DMS53 treated with DMSO at 0.1 percent for 48 hours (cell line): ENCODE measurements around the gene GP1BB.

Experiments used
- DNase-seq: peaks from one replicate; lab custom pipeline; 2025; ENCODE audit not compliant: unreplicated experiment; lab: John Stamatoyannopoulos, UW

The GP1BB gene

DNA sequence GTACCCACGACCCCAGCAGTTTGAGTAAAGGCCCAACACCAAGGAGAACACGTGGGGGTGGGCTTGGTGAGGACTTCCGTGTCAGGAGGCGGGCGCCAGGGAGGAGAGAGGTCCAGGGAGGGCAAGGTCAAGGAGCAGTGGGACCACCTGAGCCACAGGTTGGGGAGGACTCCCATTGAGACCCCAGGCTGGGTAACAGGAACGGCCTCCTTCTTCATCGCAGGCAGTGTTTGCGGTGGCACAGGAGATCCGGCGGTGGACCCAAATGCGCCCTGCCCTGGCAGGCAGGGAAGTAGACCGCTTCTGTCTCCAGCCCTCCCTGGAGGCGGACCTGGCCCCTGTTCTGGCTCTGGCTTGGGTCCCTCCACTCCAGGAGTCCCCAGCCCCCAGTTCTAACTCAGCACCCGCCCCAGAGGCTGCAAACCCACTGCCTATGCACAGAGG, 31.4 kb downstream of the GP1BB start:
- no peak for DNase-seq

DNA sequence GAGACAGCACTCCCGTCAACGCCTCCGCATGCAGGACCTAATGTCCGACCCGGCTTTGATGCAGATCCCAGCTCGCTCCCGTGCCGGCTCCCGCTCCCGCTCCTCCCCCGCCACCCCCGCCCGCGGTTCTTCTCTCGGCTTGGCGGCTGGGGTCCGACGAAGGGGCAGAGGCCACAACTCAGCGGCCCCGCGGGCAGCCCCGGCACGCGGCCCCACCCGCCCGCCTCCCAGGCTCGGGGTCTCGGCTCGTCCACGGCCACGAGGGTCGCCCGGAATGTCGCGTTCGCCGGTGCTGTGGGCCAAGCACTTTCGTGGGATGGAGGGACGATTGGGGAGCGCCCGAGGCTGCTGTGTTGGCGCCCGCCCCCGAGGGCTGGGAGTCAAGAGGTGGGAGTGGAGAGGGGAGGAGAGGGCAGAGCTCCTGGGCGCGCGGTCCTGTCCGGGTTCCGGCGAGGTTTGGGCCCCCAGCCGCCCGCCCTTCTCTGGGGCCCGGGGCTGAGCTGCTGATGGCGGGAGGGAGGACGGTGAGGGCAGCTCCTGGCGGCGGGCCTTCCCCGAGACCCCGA, 31.9 kb downstream of the GP1BB start:
- DNase-seq, result no peak

DNA sequence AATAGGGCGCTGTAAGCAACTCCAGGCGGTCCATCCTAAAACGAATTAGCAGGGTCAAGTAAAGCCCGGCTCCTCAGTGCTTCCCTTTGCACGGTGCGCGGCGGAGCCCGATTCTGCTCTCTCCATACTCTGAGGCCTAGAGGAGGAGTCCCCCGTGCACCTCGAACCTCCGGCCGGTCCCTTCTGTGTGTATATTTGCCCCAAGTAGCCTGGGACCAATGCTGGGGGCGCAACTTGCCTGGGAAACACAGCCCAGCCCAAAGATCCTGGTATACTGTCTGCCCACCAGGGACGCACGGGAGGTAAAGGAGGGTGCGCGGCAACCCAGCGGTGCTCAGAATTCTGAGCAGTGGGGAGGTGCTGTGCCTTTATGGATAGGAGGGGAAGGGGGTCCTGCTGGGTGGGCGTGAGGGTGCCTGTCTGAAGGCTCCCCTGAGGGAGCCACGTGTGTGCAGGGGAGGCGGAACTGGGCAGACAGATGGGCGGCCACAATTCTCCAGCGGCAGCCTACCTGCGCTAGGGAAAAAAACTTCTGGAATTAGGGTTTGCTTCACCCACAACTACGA, 32.5 kb downstream of the GP1BB start:
- no peak for DNase-seq

DNA sequence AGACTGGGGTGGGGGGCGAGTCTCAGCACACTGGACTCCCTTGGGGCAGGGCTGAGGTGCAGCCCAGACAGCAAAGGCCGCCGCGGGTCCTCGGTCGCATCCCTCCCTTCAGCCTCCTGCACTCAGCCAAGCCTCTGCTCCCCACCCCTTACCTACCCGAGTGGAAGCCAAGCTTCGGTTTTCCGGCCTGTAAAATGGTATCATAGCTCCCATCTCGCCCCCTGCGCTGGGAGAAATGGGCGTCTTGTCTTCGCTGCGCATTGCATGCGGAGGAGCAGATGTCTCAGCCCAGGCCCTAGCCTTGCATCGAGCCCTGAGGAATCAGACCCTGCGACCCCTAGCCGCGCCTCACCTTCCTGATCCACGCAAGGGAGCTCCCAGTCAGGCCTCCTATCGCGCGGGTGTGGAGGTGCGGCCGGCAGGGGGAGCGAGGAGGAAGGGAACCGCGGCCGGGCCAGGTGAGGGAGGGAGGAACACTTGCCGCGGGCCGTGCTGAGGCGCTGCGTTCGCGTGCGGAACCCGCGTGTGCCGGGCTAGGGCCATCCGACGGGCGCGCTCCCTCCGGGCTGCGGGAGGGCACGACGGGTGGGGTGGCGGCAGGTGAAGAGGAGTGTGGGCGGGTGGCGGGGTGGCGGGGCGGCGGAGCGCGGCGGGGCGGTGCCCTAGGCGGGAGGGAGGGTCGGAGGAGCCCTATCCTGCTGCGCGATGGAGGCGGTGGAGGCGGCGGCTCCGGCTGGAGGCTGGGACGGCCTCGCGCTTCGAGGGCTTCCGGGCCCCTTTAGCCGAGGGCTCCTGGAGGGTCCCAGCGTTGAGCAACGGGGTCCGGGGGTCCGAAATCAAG, 33.2 kb downstream of the GP1BB start:
- DNase-seq, result no peak

DNA sequence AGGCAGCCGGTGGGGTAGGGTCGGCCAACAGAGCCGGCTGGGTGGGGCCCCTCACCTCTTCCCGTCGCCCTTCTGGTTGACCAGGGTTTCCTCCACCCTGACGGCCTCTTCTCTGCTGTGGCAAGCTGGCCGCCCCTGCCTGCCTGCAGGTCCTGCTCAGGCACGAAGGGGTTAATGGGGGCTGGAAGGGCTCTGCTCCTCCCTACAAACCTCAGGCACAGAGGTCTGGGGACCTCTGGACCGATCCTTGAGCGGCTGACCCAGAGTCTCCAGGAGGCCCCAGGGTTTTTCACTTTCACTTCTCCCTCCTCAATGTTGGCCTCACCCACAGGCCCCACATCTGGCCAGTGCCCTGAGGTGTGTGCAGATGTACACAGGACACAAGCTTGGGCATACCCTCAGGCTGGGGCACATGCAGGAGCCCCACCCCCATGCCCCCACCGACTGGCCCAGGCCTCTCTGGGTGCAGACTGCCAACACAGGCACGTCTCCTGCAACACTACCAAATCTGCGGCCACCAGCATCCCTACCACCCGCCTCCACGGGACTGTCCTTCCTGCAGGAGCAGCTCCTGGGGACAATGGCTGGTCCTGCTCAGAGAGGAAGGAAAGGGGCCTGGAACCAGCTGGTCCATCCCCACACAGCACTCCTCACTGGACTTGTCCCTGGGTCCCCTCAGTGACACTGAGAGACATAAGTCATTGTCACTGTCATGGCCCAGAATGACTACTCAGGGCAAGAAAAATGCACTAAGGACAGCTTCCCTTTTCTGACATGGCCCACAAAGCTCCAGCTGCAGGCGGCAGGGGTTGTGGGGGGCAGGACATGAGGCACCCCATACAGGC, 34.0 kb downstream of the GP1BB start:
- no peak for DNase-seq

DNA sequence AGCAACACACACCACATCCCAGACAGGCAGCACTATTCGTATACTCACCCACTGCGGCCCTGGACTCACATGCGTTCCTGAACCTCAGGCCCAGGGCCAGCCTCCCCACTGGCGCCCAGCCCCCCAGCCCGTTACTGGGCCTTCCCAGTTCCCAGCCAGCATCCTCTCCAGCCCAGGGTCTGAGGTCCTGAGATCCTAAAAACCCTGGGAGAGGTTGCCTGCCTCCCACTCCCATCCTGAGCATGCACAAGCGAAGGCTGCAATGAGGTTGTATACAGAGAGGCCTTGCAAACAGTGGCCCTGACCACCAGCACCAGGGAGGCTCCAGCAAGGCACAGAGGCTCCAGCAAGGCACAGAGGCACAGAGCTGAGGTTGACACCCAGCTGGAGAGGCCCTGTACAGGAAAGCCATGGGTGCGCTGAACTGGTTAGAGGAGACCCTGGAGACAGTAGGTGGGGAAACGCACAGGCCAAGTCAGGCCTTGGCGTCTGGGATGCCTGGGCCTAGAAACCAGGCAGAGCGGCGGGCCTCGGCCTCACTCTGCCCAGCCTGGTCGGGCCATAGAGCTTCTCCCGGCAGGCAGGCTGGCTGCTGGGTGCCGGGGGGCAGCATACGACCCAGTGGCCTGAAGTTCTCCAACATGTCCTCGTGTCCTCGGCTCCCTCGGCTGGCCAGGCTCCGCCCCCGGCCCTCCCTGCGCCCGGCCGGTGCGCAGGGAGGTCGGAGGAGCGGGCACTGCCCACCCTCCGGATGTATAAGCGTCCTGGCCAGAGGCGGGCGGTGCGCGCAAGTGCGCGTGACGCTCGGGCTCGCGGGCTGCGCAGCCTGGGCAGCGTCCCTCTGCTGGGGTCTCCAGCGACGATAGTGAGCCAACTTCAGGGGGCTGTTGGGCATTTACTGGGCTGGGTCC, 34.9 kb downstream of the GP1BB start:
- DNase-seq, result no peak

DNA sequence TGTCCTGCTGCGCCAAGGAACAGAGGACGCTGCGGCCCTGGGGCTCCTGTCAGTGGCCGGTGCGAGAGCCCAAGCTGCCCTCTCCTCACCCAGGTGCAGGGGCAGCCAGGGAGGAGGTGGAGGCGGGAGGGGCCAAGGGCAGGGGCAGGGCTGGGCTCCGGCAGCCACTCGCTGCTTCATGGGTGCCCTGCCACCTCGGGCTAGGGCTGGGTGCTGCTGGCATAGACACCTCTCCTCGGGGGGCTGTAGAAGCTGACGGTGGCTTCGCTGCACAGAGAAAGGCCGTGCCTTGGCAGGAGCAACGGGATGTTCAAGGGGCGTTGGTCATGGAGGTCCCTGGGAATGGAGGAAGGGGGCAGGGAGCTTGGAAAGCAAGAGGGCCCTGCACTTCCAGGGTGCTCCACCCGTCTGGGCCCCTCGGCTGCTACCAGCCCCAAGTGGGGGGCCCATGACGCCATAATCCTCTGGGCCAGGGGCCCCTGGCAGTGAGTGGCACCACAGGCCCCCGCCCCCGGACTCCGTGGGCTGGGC, 35.6 kb downstream of the GP1BB start:
- no peak for DNase-seq

DNA sequence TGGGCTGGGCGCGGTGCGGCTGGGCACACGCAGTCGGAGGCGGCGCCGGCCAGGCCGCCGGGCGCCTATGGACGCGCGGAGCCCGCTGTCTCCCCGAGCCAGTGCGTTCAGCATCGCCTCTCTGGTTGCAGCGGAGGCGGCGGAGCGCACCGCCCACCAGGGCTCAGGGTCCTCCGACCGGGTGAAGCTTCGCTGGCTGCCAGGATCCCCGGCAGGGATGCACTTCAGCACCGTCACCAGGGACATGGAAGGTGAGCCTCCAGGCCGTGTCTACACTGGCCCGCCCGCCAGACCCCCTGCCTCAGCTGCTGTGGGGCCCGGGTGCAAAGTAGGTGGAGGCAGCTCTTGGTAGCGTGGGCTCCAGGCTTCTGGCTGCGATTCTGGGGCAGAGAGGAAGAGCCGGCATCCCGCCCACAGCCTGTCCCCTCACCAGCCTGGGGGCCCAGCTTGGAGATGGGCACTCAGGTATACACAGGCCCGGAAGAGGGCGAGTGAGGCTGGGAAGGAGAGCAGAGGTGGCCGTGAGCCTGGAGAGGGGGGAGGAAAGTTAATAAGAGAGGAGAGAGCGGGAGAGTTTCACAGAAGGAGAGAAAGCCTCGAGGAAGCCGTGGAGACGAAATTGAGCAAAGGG, 36.2 kb downstream of the GP1BB start:
- DNase-seq, result no peak

DNA sequence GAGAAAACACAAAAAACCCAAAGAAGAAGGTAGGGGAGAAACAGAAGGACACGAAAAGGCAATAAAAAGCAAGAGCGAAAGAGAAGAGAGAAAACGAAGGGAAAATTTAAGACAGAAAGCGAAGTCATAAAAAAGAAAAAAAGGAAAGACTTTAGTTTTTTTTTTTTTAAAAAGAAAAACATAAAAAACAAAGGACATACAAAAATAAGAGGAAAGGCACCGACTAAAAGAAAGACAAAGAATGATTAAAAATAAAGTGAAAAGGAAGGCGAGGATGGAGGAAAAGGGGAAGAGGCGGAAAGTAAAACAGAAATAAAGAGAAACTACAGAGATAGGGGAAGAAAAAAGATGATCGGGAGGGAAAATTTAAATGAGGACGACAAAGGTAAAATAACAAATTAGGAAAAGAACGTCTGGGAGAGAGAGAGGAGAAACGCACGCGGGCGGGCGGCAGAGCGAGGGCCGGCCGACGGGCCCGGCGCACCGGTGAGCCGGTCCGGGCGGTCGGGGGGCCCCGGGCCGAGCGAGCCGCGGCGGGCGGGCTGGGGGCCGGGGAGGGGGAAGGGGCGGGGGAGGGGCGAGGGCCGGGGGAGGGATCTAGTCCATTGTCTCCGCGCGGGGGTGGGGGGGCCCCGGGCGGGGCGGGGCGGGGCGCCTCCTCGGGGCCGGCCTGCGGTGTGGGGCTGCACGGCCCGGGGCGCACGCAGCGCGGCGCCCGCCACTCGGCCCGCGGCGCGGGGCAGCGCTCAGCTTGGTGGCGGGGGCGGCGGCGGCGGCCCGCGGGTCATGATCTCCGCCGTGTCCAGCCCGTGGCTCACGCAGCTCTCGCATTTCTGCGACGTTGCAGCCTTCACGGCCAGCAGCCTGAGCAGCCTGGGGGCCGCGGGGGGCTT, 37.0 kb downstream of the GP1BB start, which contains the start of gene TBX1:
TSS of gene TBX1 (plus strand) at position 721 of the 893 bp plus-strand sequence. CDS start at position 787, 66 bp downstream.
- DNase-seq, result no peak

DNA sequence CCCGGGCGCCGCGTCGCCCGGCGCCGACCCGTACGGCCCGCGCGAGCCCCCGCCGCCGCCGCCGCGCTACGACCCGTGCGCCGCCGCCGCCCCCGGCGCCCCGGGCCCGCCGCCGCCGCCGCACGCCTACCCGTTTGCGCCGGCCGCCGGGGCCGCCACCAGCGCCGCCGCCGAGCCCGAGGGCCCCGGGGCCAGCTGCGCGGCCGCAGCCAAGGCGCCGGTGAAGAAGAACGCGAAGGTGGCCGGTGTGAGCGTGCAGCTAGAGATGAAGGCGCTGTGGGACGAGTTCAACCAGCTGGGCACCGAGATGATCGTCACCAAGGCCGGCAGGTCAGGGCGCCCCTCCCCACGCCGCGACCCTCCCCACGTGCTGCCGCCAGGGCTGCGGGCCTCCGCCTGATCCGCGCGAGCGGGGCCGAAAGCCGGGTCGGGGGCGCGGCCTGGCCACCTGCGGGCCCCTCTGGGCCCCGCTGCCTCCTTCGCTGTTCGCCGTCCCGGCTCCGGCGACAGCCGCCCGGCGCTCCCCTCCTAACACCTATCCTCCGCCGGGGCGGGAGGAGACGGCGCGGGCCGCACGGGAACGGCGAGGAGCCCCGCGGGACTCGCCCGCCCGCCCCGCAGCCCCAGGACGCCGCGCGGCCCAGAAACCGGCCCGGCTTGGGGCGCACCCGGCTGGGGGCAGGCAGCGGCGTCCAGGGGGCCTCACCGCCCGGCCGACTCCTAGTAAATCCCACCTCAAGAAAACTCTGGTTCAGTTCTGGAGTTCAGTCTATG, 37.8 kb downstream of the GP1BB start:
- DNase-seq, result no peak

DNA sequence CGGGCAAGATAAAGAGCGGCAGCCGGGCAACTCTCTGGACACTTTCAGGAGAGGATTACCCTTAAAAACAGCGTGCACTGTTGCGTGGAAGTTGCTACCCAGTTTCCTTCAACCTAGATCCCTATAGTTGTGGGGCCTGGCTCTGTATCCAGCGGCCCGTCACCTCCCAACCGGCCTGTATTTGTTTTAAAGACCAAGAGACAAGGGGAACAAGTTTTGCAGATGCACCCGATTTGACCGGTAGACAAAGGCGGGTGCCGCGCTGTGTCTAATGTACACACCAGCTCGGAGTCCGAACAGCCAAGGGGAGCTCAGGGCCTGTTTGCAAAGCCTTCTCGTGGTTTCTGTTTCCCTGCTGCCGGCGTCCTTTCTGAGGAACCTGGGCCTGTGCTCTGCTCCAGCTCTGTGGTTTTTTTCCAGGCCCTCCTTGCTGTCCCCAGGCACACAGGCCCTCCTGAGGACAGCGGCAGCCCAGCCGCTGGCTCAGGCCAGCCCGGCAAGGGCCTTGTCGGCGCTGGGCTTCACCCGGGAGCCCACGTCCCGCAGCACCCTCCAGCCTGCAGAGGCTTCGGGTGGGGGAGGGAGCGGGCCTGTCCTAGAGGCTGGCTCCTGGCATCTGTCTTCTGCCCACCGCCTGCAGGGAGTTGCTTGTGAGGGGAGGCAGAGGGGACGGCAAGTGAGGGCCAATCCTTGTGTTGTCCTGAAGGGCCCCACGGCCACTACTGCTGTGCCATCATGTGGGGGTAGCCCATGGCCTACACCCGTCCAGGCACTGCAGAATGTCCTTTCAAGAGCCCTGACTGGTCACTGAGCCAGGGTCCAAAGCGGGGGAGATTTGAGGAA, 38.6 kb downstream of the GP1BB start:
- no peak for DNase-seq

DNA sequence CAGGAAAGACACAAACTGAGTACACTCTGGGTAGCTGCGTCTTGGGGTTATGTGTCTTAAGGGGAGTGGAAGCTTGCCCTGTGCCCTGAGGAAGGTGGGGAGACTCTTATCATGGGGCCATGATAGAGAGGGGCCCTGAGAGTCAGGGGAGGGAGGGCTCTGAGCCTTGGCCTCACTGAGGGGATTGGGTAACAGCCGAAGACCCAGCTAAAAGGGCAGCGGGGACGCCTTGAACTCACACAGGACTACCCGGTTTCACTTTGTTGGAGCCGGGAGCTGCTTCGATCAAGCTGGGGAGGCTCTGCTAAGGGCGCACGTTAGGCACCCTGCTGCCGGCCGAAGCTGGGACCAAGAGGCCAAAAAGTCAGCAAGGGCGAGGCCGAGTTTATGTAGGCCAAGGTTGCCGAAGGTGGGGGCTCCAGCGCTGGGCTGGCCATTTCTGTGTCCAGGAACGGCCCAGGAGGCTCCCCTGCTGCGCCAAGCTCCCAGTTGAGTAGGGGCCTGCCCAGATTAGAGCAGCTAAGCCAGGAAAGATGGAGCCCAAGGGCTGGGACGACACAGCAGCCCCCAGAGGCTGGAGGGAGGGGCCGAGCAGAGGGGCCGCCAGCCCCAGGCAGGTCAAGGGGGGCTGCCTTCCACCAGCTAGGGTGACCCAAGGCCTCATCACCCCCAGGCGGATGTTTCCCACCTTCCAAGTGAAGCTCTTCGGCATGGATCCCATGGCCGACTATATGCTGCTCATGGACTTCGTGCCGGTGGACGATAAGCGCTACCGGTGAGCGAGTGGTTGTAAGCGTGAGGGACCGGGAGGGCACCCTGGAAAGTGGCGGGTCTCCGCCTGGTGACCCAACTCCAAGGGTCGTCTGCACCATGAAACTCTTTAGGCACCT, 39.5 kb downstream of the GP1BB start:
- DNase-seq, result no peak

DNA sequence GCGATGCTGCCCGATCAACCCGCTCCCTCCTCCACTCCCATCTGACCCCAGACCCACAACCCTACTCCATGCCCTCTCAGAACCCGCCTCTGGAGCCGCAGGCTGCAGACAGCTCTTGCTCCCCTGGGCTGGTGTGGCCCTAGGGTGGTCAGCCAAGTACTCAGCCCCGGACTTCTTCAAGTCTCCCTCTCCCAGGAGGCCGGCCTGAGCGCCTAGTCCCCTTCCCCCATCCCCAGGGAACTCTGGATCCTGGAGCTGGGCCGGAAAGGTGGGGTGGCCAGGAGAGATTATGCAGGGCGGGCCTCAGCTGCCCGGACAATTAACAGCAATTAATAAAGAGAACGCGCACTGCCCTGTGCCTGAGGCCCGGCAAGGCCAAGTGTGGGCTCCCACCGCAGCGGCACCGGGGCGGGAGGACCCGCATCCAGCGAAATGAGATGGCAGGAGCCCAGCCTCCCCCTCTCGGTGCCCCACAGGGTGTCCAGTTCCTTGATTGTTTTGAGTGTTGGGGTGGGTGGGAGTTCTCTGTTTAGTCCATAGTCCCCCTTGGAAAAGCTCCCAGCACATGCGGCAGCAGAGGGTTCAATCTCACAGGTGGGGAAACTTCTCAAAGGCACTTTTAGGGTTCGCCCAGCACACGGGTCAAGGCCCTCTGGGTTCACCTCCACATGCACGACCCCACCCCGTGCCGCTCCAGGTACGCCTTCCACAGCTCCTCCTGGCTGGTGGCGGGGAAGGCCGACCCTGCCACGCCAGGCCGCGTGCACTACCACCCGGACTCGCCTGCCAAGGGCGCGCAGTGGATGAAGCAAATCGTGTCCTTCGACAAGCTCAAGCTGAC, 40.3 kb downstream of the GP1BB start:
- no peak for DNase-seq

DNA sequence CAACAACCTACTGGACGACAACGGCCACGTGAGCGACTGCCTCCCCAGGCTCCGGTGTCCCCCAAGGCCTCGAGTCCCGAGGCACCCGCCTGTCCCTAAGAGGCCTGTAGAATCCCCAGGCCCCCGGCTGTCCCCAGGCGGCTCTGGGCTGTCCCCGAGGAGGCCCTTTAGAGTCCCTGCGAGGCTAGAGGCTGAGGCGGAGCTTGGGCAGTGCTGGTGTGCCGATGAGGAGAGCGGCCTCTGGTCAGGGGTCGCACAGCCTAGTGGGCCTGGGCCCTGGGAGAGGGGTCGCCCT, 40.9 kb downstream of the GP1BB start:
- no peak for DNase-seq
